MCF 10A (cell line): Measurements from ENCODE around the gene OSBPL3. TPM values are rescaled to one million over a fixed set of nuclear protein-coding genes. Genes with fewer than 3 reads are reported as not detected.
A peak's percentile ranks its signal among the peaks of the same experiment; 100 is the strongest.

Source experiments
- BruUV-seq: library from RNA; stranded (reverse); fragments of 400-500 nt; replicated peaks from 2 replicates; lab custom pipeline; 2021; lab: Mats Ljungman, UMichigan
- CTCF ChIA-PET: fragments of 300-600 bp; sonication (Branson Sonifier 250); formaldehyde crosslinking; extraction: SDS; loops from one replicate; lab custom pipeline; 2021; ENCODE audit warnings: antibody characterized with exemption, inconsistent platforms; lab: Yijun Ruan, JAX
- POLR2A ChIA-PET: fragments of 300-600, 350-650 bp; sonication (Branson Sonifier 250); formaldehyde crosslinking; extraction: SDS; loops from one replicate; lab custom pipeline; 2020; ENCODE audit warnings: antibody characterized with exemption, inconsistent platforms; lab: Yijun Ruan, JAX
- DNase-seq: peaks from one replicate; pipeline ENCODE4 v3.0.0-alpha.2; 2018; ENCODE audit not compliant: unreplicated experiment
- H3K27ac Mint-ChIP-seq: one replicate; pipeline ENCODE4 v1.8.0; 2022; ENCODE audit warnings: mild to moderate bottlenecking, low read depth, mixed read lengths; ENCODE audit not compliant: unreplicated experiment
- H3K27me3 Mint-ChIP-seq: one replicate; pipeline ENCODE4 v1.8.0; 2022; ENCODE audit warnings: mixed read lengths; ENCODE audit not compliant: insufficient read depth, unreplicated experiment
- H3K36me3 Mint-ChIP-seq: one replicate; pipeline ENCODE4 v1.8.0; 2022; ENCODE audit warnings: mild to moderate bottlenecking, moderate library complexity, mixed read lengths; ENCODE audit not compliant: insufficient read depth, unreplicated experiment
- H3K4me1 Mint-ChIP-seq: one replicate; pipeline ENCODE4 v1.8.0; 2022; ENCODE audit warnings: mixed read lengths; ENCODE audit not compliant: insufficient read depth, unreplicated experiment
- H3K4me3 Mint-ChIP-seq: one replicate; pipeline ENCODE4 v1.8.0; 2022; ENCODE audit warnings: mild to moderate bottlenecking, moderate library complexity, mixed read lengths; ENCODE audit not compliant: unreplicated experiment
- H3K9me3 Mint-ChIP-seq: one replicate; pipeline ENCODE4 v1.8.0; 2022; ENCODE audit warnings: mixed read lengths; ENCODE audit not compliant: unreplicated experiment
- intact Hi-C: fragments of 100-400 bp; cut with micrococcal nuclease; formaldehyde crosslinking; loops from 2 replicates; pipeline ENCODE4 v1.14.1; 2022
- total RNA-seq: library from RNA; stranded (reverse); gene quantifications from 2 replicates; pipeline ENCODE4 v1.2.3, GENCODE V29; 2022
- TF ChIP-seq, protein P1 (sequence below): fragments of 200-600 bp; IDR thresholded peaks from one replicate; pipeline ENCODE4 v1.8.0; 2022; ENCODE audit warnings: antibody characterized with exemption, mild to moderate bottlenecking; ENCODE audit not compliant: unreplicated experiment

OSBPL3 gene
- total RNA-seq, 1 experiment from 2014 or later: 33.8 TPM

DNA sequence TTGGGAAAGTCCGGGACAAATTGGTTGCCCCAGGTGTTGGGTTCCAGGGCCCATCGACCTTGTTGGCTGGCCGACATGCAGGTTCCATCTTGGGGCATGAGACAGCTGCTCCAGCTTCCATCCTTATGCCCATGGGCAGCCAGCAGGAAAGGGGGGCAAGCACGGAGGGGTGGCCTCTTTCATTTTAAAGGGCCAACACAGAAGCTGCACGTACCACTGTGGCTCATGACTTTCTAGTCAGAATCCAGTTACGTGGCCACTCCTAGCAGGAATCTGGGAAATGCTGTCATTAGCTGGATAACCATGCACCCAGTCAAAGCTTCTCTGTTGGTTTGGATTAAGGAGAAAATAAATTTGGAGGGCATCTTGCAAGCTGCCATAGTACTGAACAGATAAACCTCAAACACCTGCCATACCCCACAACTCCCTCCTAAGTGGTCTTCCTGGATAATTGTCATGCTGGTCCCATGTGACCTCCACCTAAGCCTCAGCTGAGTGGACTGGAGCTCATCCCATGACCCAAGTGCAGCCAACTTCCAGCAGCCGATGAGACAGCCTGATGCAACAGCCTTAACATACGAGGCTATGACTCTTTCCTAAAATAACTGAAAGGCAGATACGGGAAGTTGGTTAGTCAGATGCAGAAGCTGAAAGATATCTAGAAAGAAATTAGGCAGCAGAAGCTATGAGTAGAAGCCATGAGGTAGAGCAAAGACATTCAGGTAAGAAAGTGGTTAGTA lies 201.3 kb downstream of the OSBPL3 start:
- BruUV-seq: TSS peak; percentile 55
- CTCF ChIA-PET: interaction anchor here (0.6 to 1.2 kb wide), 7 partner anchors 21 to 319 kb away, joined by 3 to 6 read pairs (median 4); no protein-coding TSS in a partner anchor
- POLR2A ChIA-PET: interaction anchor here (0.9 to 1.1 kb wide), 4 partner anchors 9 to 37 kb away, joined by 4 to 6 read pairs (median 5); no protein-coding TSS in a partner anchor
- Mint-ChIP-seq H3K27me3 (no peaks in the 10 kb centered on the region), H3K4me1 (peaks cover 25% of the 10 kb centered on the region), H3K9me3 (peaks cover 4% of the 10 kb centered on the region), H3K27ac (peak overlapping the region; percentile 87), H3K4me3 (no peak overlapping the region), H3K36me3 (peaks cover 5% of the 10 kb centered on the region)
- intact Hi-C loops: loop anchor here (10.0 kb wide), 1 partner anchor 204 kb away; the partner anchor contains the start of gene PALS2
- TF ChIP-seq, protein P1, sequence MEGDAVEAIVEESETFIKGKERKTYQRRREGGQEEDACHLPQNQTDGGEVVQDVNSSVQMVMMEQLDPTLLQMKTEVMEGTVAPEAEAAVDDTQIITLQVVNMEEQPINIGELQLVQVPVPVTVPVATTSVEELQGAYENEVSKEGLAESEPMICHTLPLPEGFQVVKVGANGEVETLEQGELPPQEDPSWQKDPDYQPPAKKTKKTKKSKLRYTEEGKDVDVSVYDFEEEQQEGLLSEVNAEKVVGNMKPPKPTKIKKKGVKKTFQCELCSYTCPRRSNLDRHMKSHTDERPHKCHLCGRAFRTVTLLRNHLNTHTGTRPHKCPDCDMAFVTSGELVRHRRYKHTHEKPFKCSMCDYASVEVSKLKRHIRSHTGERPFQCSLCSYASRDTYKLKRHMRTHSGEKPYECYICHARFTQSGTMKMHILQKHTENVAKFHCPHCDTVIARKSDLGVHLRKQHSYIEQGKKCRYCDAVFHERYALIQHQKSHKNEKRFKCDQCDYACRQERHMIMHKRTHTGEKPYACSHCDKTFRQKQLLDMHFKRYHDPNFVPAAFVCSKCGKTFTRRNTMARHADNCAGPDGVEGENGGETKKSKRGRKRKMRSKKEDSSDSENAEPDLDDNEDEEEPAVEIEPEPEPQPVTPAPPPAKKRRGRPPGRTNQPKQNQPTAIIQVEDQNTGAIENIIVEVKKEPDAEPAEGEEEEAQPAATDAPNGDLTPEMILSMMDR: no peak
- DNase-seq: peak; percentile 69

- BruUV-seq: no TSS peak
- Mint-ChIP-seq H3K27ac (no peak overlapping the region), H3K4me3 (no peak overlapping the region), H3K9me3 (no peaks in the 10 kb centered on the region), H3K36me3 (no peaks in the 10 kb centered on the region), H3K27me3 (no peaks in the 10 kb centered on the region), H3K4me1 (peaks cover 29% of the 10 kb centered on the region)
- ChIA-PET POLR2A (interaction anchor here (1.4 to 1.5 kb wide), 2 partner anchors 22 to 36 kb away, joined by 3 to 7 read pairs; no protein-coding TSS in a partner anchor), CTCF (interaction anchor here (0.6 to 1.4 kb wide), 4 partner anchors 20 to 318 kb away, joined by 3 to 9 read pairs (median 4); no protein-coding TSS in a partner anchor)
- no peak for DNase-seq
- TF ChIP-seq, protein P1: no peak
- intact Hi-C loops: loop anchor here (10.0 kb wide), 1 partner anchor 203 kb away; the partner anchor contains the start of gene PALS2
Measured at GRCh38 chr7:24777806-24778205, 202.2 kb downstream of the OSBPL3 start.

- TF ChIP-seq, protein P1: no peak
- Mint-ChIP-seq H3K9me3 (no peaks in the 10 kb centered on the region), H3K4me1 (peaks cover 20% of the 10 kb centered on the region), H3K27me3 (no peaks in the 10 kb centered on the region), H3K36me3 (no peaks in the 10 kb centered on the region), H3K4me3 (no peak overlapping the region), H3K27ac (no peak overlapping the region)
- ChIA-PET POLR2A (interaction anchor here (0.7 to 3.5 kb wide), 7 partner anchors 12 to 320 kb away, joined by 3 to 12 read pairs (median 4); no protein-coding TSS in a partner anchor), CTCF (interaction anchor here (0.6 to 0.7 kb wide), 2 partner anchors 15 to 24 kb away, joined by 3 to 5 read pairs; no protein-coding TSS in a partner anchor)
- intact Hi-C loops: loop anchor here (10.0 kb wide), 1 partner anchor 199 kb away; the partner anchor contains the start of gene PALS2
- BruUV-seq: no TSS peak
- DNase-seq: no peak
Measured at GRCh38 chr7:24773646-24774045, 206.3 kb downstream of the OSBPL3 start.

- POLR2A ChIA-PET: interaction anchor here (0.6 to 2.0 kb wide), 5 partner anchors 9 to 36 kb away, joined by 3 to 6 read pairs (median 4); no protein-coding TSS in a partner anchor
- BruUV-seq: no TSS peak
- intact Hi-C loops: loop anchor here (10.0 kb wide), 1 partner anchor 195 kb away; the partner anchor contains the start of gene PALS2
Measured at GRCh38 chr7:24769851-24770250, 210.1 kb downstream of the OSBPL3 start.

More at GRCh38 chr7:24769851-24770250, 210.1 kb downstream of the OSBPL3 start:
- Mint-ChIP-seq H3K27ac (no peak overlapping the region), H3K36me3 (no peaks in the 10 kb centered on the region), H3K4me1 (peaks cover 17% of the 10 kb centered on the region), H3K9me3 (no peaks in the 10 kb centered on the region), H3K27me3 (no peaks in the 10 kb centered on the region), H3K4me3 (no peak overlapping the region)
- DNase-seq: no peak
- TF ChIP-seq, protein P1: no peak
- CTCF ChIA-PET: interaction anchor here (0.7 to 1.5 kb wide), 3 partner anchors 43 to 212 kb away, joined by 3 to 5 read pairs (median 4); no protein-coding TSS in a partner anchor
